RWPE2 (cell line): Measurements from ENCODE around the gene ARL6IP4.
A peak's percentile ranks its signal among the peaks of the same experiment; 100 is the strongest.

Experiments
- ATAC-seq: fragments of 200-7000 bp; cut with Tn5 transposase; 3 replicates; pipeline ENCODE4 v1.9.1; 2021; ENCODE audit warnings: low read depth
- DNase-seq: peaks from one replicate; pipeline ENCODE4 v3.0.0-alpha.2; 2020; ENCODE audit warnings: low spot score
- H3K27ac ChIP-seq: fragments of 450-650 bp; 2 replicates; pipeline ENCODE4 v1.5.1; 2017; ENCODE audit warnings: mild to moderate bottlenecking; ENCODE audit not compliant: poor library complexity, severe bottlenecking
- H3K27me3 ChIP-seq: fragments of 250-450 bp; sonication (Bioruptor Pico); 2 replicates; pipeline ENCODE4 v1.5.1; 2021; ENCODE audit warnings: mild to moderate bottlenecking, moderate library complexity; ENCODE audit not compliant: insufficient read depth, poor library complexity, severe bottlenecking
- H3K36me3 ChIP-seq: fragments of 250-450 bp; sonication (Bioruptor Pico); 2 replicates; pipeline ENCODE4 v1.5.1; 2020; ENCODE audit warnings: low read depth, mild to moderate bottlenecking, moderate library complexity
- H3K4me1 ChIP-seq: fragments of 250-450 bp; sonication (Bioruptor Pico); 2 replicates; pipeline ENCODE4 v1.5.1; 2021; ENCODE audit warnings: mild to moderate bottlenecking, moderate library complexity; ENCODE audit not compliant: insufficient read depth, poor library complexity, severe bottlenecking
- H3K4me3 ChIP-seq: fragments of 250-450 bp; sonication (Bioruptor Pico); 2 replicates; pipeline ENCODE4 v1.5.1; 2021; ENCODE audit warnings: mild to moderate bottlenecking, moderate library complexity; ENCODE audit not compliant: severe bottlenecking
- H3K9me3 ChIP-seq: fragments of 250-450 bp; sonication (Bioruptor Pico); 2 replicates; pipeline ENCODE4 v1.5.1; 2021; ENCODE audit warnings: mild to moderate bottlenecking, moderate library complexity; ENCODE audit not compliant: severe bottlenecking
- TF ChIP-seq, protein P1 (sequence below): fragments of 450-650 bp; IDR thresholded peaks from one replicate; pipeline ENCODE4 v1.5.1; 2017; ENCODE audit warnings: mild to moderate bottlenecking, moderate library complexity; ENCODE audit not compliant: poor library complexity, severe bottlenecking

The ARL6IP4 gene

DNA sequence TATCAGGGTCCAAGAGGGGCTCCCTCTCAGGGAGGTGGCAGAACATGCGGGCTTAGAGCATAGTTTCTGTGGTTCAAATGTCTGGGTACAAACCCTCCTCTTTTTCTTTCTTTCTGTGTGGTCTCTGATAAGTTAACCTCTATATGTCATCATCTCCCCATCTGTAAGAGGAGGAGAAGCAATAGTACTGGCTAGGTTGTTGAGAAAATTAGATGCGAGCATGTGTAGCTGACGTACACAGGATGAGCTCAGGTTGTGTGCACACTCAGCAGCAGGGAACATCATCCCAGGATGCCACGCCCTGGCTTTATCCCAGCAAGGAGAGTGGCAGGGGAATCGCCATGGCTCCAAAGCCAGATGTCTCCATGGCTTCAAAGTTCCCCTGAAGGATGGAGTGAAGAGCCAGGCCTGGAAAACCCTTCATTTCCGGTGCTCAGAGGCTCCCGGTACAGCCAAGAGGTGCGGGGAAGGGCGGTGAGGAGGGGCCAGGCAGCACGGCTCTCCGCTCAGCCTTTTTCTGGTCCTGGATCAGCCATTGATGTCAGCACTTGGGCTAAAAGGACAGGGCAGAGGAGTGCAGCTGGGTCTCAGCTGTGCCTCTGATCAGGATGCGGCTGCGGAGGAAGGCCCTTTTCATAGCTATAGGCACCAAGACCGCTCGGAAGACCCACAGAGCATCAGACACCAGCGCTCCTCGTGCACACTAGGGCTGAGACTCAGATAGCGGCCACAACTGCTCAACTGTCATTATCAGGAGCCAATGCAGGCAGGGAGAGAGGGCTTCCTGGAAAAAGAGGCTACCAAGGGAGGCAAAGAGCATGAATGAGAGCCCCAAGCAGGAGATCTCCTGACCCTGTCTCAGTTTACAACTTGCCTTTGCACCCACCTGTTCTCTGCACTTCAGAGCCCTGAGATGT lies 41.5 kb downstream of the ARL6IP4 start:
- ATAC-seq, result no peak
- Histone ChIP-seq H3K4me1 (peaks cover 6% of the 10 kb centered on the region), H3K4me3 (no peak overlapping the region), H3K27me3 (no peaks in the 10 kb centered on the region), H3K36me3 (no peaks in the 10 kb centered on the region), H3K9me3 (no peaks in the 10 kb centered on the region), H3K27ac (no peak overlapping the region)
- TF ChIP-seq, protein P1, sequence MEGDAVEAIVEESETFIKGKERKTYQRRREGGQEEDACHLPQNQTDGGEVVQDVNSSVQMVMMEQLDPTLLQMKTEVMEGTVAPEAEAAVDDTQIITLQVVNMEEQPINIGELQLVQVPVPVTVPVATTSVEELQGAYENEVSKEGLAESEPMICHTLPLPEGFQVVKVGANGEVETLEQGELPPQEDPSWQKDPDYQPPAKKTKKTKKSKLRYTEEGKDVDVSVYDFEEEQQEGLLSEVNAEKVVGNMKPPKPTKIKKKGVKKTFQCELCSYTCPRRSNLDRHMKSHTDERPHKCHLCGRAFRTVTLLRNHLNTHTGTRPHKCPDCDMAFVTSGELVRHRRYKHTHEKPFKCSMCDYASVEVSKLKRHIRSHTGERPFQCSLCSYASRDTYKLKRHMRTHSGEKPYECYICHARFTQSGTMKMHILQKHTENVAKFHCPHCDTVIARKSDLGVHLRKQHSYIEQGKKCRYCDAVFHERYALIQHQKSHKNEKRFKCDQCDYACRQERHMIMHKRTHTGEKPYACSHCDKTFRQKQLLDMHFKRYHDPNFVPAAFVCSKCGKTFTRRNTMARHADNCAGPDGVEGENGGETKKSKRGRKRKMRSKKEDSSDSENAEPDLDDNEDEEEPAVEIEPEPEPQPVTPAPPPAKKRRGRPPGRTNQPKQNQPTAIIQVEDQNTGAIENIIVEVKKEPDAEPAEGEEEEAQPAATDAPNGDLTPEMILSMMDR, result no peak
- no peak for DNase-seq

DNA sequence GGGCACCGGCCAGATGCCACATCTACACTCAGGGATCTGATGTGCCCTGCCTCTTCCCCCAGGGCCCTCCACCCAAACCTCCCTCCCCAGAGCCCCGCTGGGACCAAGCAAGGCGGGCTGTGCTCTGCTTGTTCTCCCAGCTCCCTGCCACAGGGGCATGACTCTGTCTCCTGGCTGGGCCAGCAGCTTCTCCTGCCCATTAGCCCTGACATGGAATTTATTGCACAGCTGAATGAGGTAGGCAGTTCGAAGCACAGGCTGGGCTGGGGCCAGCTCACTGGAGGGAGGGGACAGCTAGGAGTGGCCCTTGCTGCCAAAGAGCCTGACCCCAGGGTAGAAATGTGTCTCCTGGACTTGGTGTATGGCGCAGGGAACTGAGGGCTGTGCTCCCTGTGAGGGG lies 42.4 kb downstream of the ARL6IP4 start:
- Histone ChIP-seq H3K9me3 (no peaks in the 10 kb centered on the region), H3K4me3 (no peak overlapping the region), H3K27ac (no peak overlapping the region), H3K27me3 (no peaks in the 10 kb centered on the region), H3K36me3 (no peaks in the 10 kb centered on the region), H3K4me1 (peaks cover 6% of the 10 kb centered on the region)
- ATAC-seq (no peak), DNase-seq (no peak)
- TF ChIP-seq, protein P1, result no peak

DNA sequence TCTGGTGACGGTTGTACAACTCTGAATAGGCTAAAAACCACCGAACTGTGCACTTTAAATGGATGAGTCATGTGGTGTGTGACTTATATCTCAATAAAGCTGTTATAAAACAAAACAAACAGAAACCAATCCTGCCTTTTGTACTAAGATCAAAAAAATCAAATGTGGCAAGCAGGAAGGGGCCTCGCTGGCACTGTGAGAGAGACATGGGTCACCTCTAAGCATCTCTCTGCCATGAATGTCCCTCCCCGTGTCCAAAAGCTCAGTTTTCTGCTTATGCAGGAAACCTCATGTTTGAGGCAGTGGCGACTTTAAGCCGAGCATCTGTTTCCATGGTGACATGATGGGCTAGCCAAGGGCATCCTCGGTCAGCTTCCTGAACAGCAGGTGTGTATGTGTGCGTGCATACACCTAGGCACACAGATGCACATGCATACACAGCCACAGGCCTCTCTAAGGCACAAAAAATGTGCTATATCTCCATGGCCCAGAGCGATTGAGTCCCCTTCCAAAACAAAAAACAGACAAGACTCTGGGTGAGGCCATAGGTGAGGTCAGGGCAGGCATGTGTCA lies 44.4 kb downstream of the ARL6IP4 start:
- Histone ChIP-seq H3K27ac (no peak overlapping the region), H3K4me3 (no peak overlapping the region), H3K9me3 (no peaks in the 10 kb centered on the region), H3K36me3 (no peaks in the 10 kb centered on the region), H3K4me1 (peaks cover 6% of the 10 kb centered on the region), H3K27me3 (no peaks in the 10 kb centered on the region)
- 0 out of 3 replicates have a peak, but pooled peaks have one; percentile 24 for ATAC-seq
- DNase-seq, result no peak
- TF ChIP-seq, protein P1, result no peak

- no peak overlapping the region for H3K4me3 ChIP-seq
- no peak for ATAC-seq
Measured at GRCh38 chr12:123026094-123026853, 45.8 kb downstream of the ARL6IP4 start.

More at GRCh38 chr12:123026094-123026853, 45.8 kb downstream of the ARL6IP4 start:
- no peak for DNase-seq
- no peak overlapping the region for H3K27ac ChIP-seq
- no peaks in the 10 kb centered on the region for H3K9me3 ChIP-seq
- H3K4me1 ChIP-seq, result peaks cover 6% of the 10 kb centered on the region
- H3K36me3 ChIP-seq, result no peaks in the 10 kb centered on the region
- TF ChIP-seq, protein P1, result no peak
- H3K27me3 ChIP-seq, result no peaks in the 10 kb centered on the region
